GM19463 (cell line): ENCODE data around the gene CBFB.

Experiments used
- ATAC-seq: cut with Tn5 transposase; IDR thresholded peaks from one replicate; pipeline ENCODE4 v1.9.1; 2021; ENCODE audit warnings: mild to moderate bottlenecking, moderate library complexity; ENCODE audit not compliant: unreplicated experiment

Gene CBFB

GRCh38 chr16:67089101-67089500 lies 60.2 kb downstream of the CBFB start:
- ATAC-seq: no peak

DNA sequence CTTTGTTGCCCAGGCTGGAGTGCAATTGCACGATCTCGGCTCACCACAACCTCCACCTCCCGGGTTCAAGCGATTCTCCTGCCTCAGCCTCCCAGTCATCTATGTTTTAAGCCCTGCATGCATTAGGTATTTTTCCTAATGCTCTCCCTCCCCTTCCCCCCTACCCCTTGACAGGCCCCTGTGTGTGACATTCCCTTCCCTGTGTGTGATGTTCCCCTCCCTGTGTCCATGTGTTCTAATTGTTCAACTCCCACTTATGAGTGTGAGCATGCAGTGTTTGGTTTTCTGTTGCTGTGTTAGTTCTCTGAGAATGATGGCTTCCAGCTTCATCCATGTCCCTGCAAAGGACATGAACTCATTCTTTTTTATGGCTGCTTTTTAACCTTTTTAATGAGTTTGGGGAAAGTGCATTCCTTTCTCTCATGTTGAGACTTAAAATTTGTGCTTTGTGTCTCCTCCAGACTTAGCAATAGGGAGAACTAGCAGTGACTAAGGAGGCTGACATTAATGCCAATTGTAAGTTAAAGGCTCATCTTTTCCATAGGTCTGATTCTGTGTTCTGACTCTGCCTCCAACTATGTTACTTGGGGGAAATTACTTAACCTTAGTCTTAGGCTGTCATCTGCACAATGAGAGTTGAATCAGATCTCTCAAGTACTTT lies 63.1 kb downstream of the CBFB start:
- no peak for ATAC-seq

DNA sequence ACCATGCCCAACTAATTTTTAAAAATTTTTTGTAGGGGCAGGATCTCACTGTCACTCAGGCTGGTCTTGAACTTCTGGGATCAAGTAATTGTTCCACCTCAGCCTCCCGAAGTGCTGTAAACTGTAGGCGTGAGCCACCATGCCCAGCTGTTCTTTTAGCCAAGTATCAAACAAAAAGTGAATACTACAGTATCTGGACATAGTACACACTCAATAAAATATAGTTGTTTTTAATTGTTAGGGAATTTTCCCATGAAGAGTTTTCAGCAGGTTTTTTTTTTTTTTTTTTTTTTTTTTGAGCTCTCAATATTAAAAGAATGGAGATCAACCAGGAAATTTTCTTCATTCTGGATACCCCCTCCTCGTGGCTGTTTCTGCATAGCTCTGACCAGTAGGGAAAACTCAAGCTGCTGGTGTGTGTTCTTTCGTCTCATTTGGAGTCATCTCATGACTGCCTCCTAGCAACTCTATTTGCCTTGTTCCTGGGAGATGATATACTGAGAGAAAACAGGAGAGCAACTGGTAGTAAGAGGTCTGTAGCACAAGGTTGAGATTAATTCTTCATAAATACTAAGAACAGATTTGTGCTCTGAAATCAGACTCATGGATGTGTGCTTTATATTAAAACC lies 64.3 kb downstream of the CBFB start:
- no peak for ATAC-seq

- no peak for ATAC-seq
Observed at GRCh38 chr16:67098599-67098998, 69.7 kb downstream of the CBFB start.

- no peak for ATAC-seq
Observed at GRCh38 chr16:67100569-67101310, 71.8 kb downstream of the CBFB start.

DNA sequence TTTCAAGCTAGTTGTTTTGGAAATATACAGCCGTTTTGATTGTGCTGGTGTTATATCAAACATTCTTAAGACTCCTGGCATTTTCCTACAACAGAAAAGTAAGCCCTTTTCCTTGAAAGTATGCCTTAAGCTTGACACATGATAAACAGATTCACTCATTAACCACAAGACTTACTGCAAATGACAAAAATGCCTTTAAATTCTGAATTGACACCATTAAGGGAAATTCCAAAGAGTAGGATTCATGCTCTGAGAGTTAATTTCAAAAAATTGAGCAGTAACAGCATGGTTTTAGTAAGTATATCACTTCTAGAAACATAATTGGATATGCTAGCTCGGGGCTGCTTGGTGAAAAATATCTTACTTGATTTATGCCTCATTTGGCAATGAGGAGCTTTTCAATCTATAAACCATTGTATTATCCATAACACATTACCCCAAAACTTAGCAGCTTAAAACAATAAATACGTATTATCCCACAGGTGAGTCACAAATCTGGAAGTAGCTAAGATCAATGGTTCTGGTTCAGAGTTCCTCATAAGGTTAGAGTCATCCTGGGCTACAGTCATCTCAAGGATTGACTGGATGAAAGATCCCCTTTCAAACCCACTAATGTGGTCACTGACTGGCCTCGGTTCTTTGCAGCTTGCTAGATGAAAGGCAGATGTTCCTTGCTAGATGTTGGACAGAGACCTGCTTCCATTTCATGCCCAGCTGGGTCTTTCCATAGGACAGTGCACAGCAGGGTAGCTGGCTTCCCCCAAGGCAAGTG lies 72.5 kb downstream of the CBFB start:
- no peak for ATAC-seq

- ATAC-seq: no peak
Observed at GRCh38 chr16:67104061-67104460, 75.1 kb downstream of the CBFB start.

DNA sequence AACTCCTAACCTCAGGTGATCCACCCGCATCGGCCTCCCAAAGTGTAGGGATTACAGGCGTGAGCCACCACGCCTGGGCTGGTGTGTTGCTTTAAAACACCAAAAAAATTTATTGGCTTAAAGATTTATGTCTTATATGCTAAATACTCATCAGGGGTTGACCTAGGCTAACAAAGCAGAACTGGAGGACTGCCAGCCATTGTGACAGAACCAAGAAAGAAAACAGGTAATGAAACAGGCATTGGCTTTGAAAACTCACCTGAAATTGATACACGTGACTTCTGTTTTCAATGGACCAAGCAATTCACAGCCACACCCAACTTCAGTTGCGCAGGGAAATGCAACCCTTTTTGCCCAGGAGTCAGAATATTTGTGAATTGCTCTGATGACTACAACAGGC lies 75.9 kb downstream of the CBFB start:
- ATAC-seq: no peak

DNA sequence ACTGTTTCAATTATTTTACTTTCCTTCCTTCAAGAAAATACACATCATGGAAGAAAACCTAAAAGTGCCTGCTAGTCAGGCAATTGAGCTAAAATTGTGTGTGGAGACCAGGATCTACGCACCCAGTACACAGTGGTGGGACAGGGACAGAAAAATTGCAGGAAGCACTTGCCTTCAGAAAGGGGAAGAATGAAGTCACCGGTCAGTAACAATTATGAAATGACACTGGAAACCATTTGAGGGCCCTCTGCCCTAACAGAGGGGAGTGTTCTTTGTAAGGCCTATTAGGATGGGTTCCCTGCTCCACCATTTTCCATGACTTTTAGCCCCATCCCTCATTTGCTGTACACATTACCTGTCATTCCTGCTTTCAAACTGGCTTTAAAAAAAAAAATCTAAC lies 76.3 kb downstream of the CBFB start:
- no peak for ATAC-seq

- no peak for ATAC-seq
Observed at GRCh38 chr16:67105881-67106280, 76.9 kb downstream of the CBFB start.

GRCh38 chr16:67108489-67108888 lies 79.5 kb downstream of the CBFB start:
- no peak for ATAC-seq

- no peak for ATAC-seq
Observed at GRCh38 chr16:67108931-67109406, 80.0 kb downstream of the CBFB start.

- ATAC-seq: peak; percentile 84
Observed at GRCh38 chr16:67109407-67110135, 80.6 kb downstream of the CBFB start, which contains the start of gene PHAF1. Gene PHAF1 (plus strand): TSS chr16:67109941. CDS start chr16:67110176, 235 bp downstream.

DNA sequence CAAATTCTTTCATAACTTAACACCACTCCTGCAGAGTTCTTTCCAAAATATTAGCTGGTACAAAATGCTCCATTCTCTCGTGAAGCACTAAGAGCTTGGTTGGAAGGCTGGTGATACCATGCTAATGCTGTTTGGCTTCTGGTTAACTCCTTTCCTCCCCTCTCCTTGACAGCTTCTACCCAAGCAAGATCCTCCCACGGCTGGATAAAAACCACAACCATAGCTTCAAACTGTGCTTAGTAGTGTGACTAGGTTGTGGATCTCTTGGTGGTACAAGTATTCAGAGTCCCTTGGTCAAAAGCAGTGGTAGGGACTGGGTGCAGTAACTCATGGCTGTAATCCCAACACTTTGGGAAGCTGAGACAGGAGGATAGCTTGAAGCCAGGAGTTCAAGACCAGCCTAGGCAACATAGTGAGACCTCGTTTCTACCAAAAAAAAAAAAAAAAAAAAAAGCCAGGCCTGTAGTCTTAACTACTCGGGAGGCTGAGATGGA lies 83.0 kb downstream of the CBFB start:
- no peak for ATAC-seq

GRCh38 chr16:67112591-67113399 lies 83.8 kb downstream of the CBFB start:
- no peak for ATAC-seq

- no peak for ATAC-seq
Observed at GRCh38 chr16:67114793-67115192, 85.8 kb downstream of the CBFB start.

DNA sequence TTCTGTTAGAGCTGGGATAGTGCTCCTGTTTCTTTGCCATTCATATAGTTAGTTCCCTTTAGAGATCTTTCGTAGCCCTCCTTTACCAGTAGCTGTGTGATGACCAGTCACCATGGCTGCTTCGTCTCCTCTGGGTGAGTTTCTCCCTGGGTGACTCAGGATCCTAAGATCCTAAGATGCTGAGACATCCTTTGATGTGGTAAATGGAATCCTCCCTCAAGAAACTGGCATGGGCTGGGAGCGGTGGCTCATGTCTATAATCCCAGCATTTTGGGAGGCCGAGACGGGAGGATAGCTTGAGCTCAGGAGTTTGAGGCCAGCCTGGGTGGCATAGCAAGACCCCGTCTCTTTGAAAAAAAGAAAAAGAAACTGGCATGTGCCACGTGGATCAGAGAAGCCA lies 86.7 kb downstream of the CBFB start:
- no peak for ATAC-seq

- ATAC-seq: no peak
Observed at GRCh38 chr16:67116388-67117311, 87.7 kb downstream of the CBFB start.
